Measurements from ENCODE around the gene FCRLB. TPM values are rescaled to one million over a fixed set of nuclear protein-coding genes. Genes with fewer than 3 reads are reported as not detected.
A peak's percentile ranks its signal among the peaks of the same experiment; 100 is the strongest.

Gene FCRLB
- total RNA-seq, 1 donor from 2014 or later = 0.35 TPM

DNA sequence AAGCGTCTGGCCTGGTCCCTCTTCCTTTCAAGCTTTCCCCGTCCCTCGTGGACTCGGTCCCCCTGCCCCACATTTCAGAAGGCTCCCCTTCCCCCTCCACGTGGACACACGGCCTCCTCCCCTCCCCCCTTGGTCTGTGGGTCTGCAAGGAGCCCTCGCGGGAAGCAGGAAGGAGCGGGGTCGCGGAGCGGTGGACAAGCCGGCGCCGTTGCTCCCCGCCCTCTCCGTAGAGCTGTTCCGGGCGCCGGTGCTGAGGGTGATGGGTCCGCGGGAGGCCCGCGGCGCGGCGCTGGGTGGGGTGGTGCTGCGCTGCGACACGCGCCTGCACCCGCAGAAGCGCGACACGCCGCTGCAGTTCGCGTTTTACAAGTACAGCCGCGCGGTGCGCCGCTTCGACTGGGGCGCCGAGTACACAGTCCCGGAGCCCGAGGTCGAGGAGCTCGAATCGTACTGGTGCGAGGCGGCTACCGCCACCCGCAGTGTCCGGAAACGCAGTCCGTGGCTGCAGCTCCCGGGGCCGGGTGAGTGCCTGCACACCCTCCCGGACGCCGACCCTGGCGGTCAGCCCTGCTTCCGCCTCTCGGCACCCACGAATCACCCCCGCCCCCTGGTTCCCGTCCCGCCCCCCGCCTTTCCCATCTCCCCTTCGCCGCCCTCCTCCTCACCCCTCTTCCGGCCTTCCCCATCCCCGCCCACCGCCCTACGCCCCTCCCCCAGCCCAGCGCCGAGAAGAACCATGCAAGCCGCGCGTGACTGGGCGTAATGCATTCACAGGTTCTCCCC is 5.3 kb downstream of the FCRLB start:
- Mint-ChIP-seq H3K4me3 (ENCODE audit: unreplicated experiment) (peak overlapping the region; percentile 81), H3K9me3 (ENCODE audit: low read depth) (no peaks in the 10 kb centered on the region), H3K27me3 (ENCODE audit: low read depth) (peaks cover 8% of the 10 kb centered on the region), H3K36me3 (ENCODE audit: low read depth) (no peaks in the 10 kb centered on the region), H3K4me1 (ENCODE audit: low read depth) (peaks cover 13% of the 10 kb centered on the region), H3K27ac (ENCODE audit: unreplicated experiment) (no peak overlapping the region)
- DNase-seq (ENCODE audit: low spot score) = peak; percentile 93
- TF ChIP-seq CTCF (IDR thresholded peaks at IDR 0.05) = no peak

GRCh38 chr1:161727256-161727924 is 6.0 kb downstream of the FCRLB start:
- no peak for DNase-seq (ENCODE audit: low spot score)
- Mint-ChIP-seq H3K27me3 (ENCODE audit: low read depth) (peaks cover 11% of the 10 kb centered on the region), H3K4me1 (ENCODE audit: low read depth) (peaks cover 8% of the 10 kb centered on the region), H3K36me3 (ENCODE audit: low read depth) (no peaks in the 10 kb centered on the region), H3K4me3 (ENCODE audit: unreplicated experiment) (peak overlapping the region; percentile 81), H3K27ac (ENCODE audit: unreplicated experiment) (peak overlapping the region; percentile 65), H3K9me3 (ENCODE audit: low read depth) (no peaks in the 10 kb centered on the region)
- no peak for TF ChIP-seq CTCF (IDR thresholded peaks at IDR 0.05)

- Mint-ChIP-seq H3K4me1 (ENCODE audit: low read depth) (peaks cover 8% of the 10 kb centered on the region), H3K27me3 (ENCODE audit: low read depth) (peaks cover 16% of the 10 kb centered on the region), H3K36me3 (ENCODE audit: low read depth) (no peaks in the 10 kb centered on the region), H3K27ac (ENCODE audit: unreplicated experiment) (no peak overlapping the region), H3K9me3 (ENCODE audit: low read depth) (no peaks in the 10 kb centered on the region), H3K4me3 (ENCODE audit: unreplicated experiment) (no peak overlapping the region)
- TF ChIP-seq CTCF (IDR thresholded peaks at IDR 0.05) = no peak
- no peak for DNase-seq (ENCODE audit: low spot score)
Observed at GRCh38 chr1:161728376-161729226, 7.3 kb downstream of the FCRLB start.

GRCh38 chr1:161730050-161730564 is 8.8 kb downstream of the FCRLB start:
- Mint-ChIP-seq H3K27me3 (ENCODE audit: low read depth) (peaks cover 19% of the 10 kb centered on the region), H3K4me1 (ENCODE audit: low read depth) (peaks cover 8% of the 10 kb centered on the region), H3K9me3 (ENCODE audit: low read depth) (no peaks in the 10 kb centered on the region), H3K4me3 (ENCODE audit: unreplicated experiment) (no peak overlapping the region), H3K36me3 (ENCODE audit: low read depth) (no peaks in the 10 kb centered on the region), H3K27ac (ENCODE audit: unreplicated experiment) (no peak overlapping the region)
- no peak for TF ChIP-seq CTCF (IDR thresholded peaks at IDR 0.05)
- no peak for DNase-seq (ENCODE audit: low spot score)

GRCh38 chr1:161731241-161731640 is 9.9 kb downstream of the FCRLB start:
- no peak for DNase-seq (ENCODE audit: low spot score)
- Mint-ChIP-seq H3K36me3 (ENCODE audit: low read depth) (no peaks in the 10 kb centered on the region), H3K27ac (ENCODE audit: unreplicated experiment) (no peak overlapping the region), H3K4me1 (ENCODE audit: low read depth) (no peaks in the 10 kb centered on the region), H3K4me3 (ENCODE audit: unreplicated experiment) (no peak overlapping the region), H3K9me3 (ENCODE audit: low read depth) (no peaks in the 10 kb centered on the region), H3K27me3 (ENCODE audit: low read depth) (peaks cover 25% of the 10 kb centered on the region)
- TF ChIP-seq CTCF (IDR thresholded peaks at IDR 0.05) = no peak
